Hepatocyte (in vitro differentiated cells): ENCODE measurements around the gene NDUFV2. TPM values are rescaled to one million over a fixed set of nuclear protein-coding genes. Genes with fewer than 3 reads are reported as not detected.

Experiments used
- DNase-seq: peaks from one replicate; pipeline ENCODE4 v3.0.0-alpha.2; 2016; ENCODE audit warnings: low spot score
- H2AFZ ChIP-seq: fragments of 200-600 bp; sonication (generic); 2 replicates; pipeline ENCODE4 v1.6.0; 2016; ENCODE audit warnings: antibody characterized with exemption, mild to moderate bottlenecking
- H3K27ac ChIP-seq: fragments of 200-600 bp; sonication (generic); 2 replicates; pipeline ENCODE4 v1.5.1; 2016; ENCODE audit warnings: mild to moderate bottlenecking
- H3K27me3 ChIP-seq: fragments of 200-600 bp; sonication (generic); 2 replicates; pipeline ENCODE4 v1.6.1; 2016
- H3K36me3 ChIP-seq: fragments of 200-600 bp; sonication (generic); replicated peaks from 2 replicates; pipeline ENCODE4 v1.5.1; 2016; ENCODE audit warnings: low read depth; ENCODE audit not compliant: insufficient read depth
- H3K4me1 ChIP-seq: fragments of 200-600 bp; sonication (generic); 2 replicates; pipeline ENCODE4 v1.5.1; 2016; ENCODE audit warnings: mild to moderate bottlenecking, moderate library complexity; ENCODE audit not compliant: insufficient read depth
- H3K4me2 ChIP-seq: fragments of 200-600 bp; sonication (generic); 2 replicates; pipeline ENCODE4 v1.6.0; 2016
- H3K4me3 ChIP-seq: fragments of 200-600 bp; sonication (generic); 2 replicates; pipeline ENCODE4 v1.5.1; 2016; ENCODE audit warnings: mild to moderate bottlenecking
- H3K79me2 ChIP-seq: fragments of 200-600 bp; sonication (generic); 2 replicates; pipeline ENCODE4 v1.6.0; 2017; ENCODE audit warnings: mild to moderate bottlenecking
- H3K9me2 ChIP-seq: fragments of 200-600 bp; sonication (generic); replicated peaks from 2 replicates; pipeline ENCODE4 v1.6.0; 2017; ENCODE audit warnings: mild to moderate bottlenecking; ENCODE audit not compliant: insufficient read depth
- H3K9me3 ChIP-seq: fragments of 200-600 bp; sonication (generic); 2 replicates; pipeline ENCODE4 v1.5.1; 2016; ENCODE audit warnings: low read depth, mild to moderate bottlenecking
- H4K20me1 ChIP-seq: fragments of 200-600 bp; sonication (generic); 2 replicates; pipeline ENCODE4 v1.6.0; 2016; ENCODE audit warnings: mild to moderate bottlenecking; ENCODE audit not compliant: insufficient read depth, poor library complexity, severe bottlenecking
- EZH2 ChIP-seq: fragments of 200-600 bp; sonication (generic); IDR thresholded peaks from 2 replicates; pipeline ENCODE4 v1.6.1; 2016; ENCODE audit warnings: antibody characterized with exemption, mild to moderate bottlenecking, borderline replicate concordance
- EZH2phosphoT487 ChIP-seq: fragments of 200-600 bp; sonication (generic); IDR thresholded peaks from one replicate; pipeline ENCODE4 v1.6.1; 2018; ENCODE audit warnings: antibody characterized with exemption, mild to moderate bottlenecking, low read depth, moderate library complexity; ENCODE audit not compliant: unreplicated experiment, severe bottlenecking
- WGBS: methylation state at CpG from one replicate; pipeline ENCODE4 v1.1.6; 2016; ENCODE audit warnings: low lambda C conversion rate; ENCODE audit errors: missing lambda C conversion rate; 5-methylcytosine and 5-hydroxymethylcytosine counted together
- polyA plus RNA-seq: library from polyadenylated mRNA; unstranded; fragments of >200 nt; fragmentation: Nextera tagmentation; extraction: Ambion mirVana; gene quantifications from 2 replicates; pipeline ENCODE4 v1.2.1, GENCODE V29; 2016
- total RNA-seq: library from RNA; depleted of rRNA; stranded (reverse); fragments of >200 nt; gene quantifications from 2 replicates; pipeline ENCODE4 v1.2.3, GENCODE V29; 2014
- TF ChIP-seq, protein P1 (sequence below): fragments of 200-600 bp; sonication (generic); IDR thresholded peaks from 2 replicates; pipeline ENCODE4 v1.5.1; 2016; ENCODE audit warnings: antibody characterized with exemption, mild to moderate bottlenecking; ENCODE audit not compliant: poor library complexity

The NDUFV2 gene
- total and polyA plus RNA-seq, 2 experiments from 2014 or later: 178 to 238 TPM

DNA sequence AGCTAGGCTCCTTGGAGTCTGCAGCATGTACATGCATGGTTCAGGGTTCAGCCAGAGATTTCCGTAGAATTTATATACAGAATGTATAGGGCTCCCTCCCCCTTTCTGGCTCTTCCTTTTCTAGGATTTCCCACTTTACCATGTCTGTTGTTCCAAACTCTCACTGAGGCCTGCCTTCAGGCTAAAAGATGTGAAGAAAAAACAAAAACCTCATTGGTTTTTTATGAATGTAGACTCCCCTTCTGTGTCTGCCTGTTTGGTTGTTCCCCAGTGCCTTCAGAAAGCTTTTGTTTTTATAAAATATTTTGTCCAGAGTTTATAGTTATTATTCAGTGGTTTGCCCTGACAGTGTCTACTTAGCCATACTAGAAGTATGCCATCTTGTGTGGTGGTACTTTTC, 3.6 kb downstream of the NDUFV2 start:
- H3K4me1 ChIP-seq: peaks cover 61% of the 10 kb centered on the region
- no peaks in the 10 kb centered on the region for H3K36me3 ChIP-seq
- H3K4me3 ChIP-seq: peak overlapping the region; percentile 7
- TF ChIP-seq EZH2 (no peak), EZH2phosphoT487 (no peak)
- TF ChIP-seq, protein P1, sequence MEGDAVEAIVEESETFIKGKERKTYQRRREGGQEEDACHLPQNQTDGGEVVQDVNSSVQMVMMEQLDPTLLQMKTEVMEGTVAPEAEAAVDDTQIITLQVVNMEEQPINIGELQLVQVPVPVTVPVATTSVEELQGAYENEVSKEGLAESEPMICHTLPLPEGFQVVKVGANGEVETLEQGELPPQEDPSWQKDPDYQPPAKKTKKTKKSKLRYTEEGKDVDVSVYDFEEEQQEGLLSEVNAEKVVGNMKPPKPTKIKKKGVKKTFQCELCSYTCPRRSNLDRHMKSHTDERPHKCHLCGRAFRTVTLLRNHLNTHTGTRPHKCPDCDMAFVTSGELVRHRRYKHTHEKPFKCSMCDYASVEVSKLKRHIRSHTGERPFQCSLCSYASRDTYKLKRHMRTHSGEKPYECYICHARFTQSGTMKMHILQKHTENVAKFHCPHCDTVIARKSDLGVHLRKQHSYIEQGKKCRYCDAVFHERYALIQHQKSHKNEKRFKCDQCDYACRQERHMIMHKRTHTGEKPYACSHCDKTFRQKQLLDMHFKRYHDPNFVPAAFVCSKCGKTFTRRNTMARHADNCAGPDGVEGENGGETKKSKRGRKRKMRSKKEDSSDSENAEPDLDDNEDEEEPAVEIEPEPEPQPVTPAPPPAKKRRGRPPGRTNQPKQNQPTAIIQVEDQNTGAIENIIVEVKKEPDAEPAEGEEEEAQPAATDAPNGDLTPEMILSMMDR: no peak
- H4K20me1 ChIP-seq: peaks cover 76% of the 10 kb centered on the region
- H3K4me2 ChIP-seq: peak overlapping the region; percentile 84
- 45% methylated on average over 1 of the region's 1 CpG for WGBS
- H2AFZ ChIP-seq: no peak overlapping the region
- peaks cover 84% of the 10 kb centered on the region for H3K79me2 ChIP-seq
- no peaks in the 10 kb centered on the region for H3K9me2 ChIP-seq
- DNase-seq: no peak
- H3K27me3 ChIP-seq: no peaks in the 10 kb centered on the region
- peak overlapping the region; percentile 31 for H3K27ac ChIP-seq
- H3K9me3 ChIP-seq: no peaks in the 10 kb centered on the region

DNA sequence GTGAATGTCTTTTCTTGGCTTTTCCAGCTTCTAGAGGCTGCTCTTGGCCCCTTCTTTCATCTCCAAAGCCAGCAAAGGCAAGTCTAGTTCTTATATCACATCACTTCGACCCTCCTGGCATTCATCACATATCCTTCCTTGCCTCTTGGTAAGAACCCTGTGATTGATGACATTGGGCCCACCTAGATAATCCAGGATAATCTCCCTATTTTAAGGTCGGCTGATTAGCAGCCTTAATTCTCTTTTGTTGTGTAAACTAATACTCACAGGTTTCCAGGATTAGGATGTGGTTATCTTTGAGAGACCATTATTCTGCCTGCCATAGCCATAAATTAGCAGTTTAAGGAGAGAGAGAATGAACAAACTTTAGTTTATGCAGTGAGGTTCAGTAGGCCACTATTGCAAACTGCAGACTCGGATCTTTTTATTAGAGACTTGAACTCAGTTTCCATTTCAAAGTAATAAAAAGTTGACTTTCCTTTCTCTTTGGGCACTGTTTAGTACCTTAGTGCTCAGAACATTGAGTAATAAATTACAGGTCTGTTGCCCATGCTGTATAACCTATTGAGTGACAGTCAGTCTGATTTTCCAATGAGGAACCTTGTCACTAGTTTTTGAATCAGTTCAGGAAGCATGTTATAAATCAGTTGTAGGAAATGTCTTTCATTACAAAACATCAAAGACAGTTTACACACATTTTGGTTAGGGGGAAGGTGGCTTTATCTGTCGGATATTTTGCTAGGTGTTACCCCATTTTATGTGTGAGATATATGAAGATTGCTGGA, 4.5 kb downstream of the NDUFV2 start:
- no peaks in the 10 kb centered on the region for H3K27me3 ChIP-seq
- WGBS: 35% methylated on average over 4 of the region's 4 CpGs

DNA sequence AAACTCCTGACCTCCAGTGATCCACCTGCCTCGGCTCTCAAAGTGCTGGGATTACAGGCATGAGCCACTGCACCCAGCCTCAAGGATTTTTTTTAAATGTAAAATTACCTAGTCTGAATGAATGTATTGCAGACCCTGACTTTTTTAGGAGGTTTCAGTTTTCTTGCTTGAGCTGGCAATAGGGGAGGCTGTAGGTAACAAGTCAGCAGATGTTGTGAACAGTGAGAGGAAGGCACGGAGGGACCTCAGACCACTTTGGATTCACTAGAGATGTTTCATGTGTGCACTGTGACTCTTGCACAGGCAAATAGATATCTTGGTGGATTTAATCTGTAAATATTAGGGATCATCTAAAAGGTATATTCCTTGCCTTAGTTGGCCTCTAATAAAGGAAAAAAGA, 6.4 kb downstream of the NDUFV2 start:
- Histone ChIP-seq H2AFZ (no peak overlapping the region), H3K79me2 (peaks cover 100% of the 10 kb centered on the region), H3K27ac (peak overlapping the region; percentile 54), H4K20me1 (peaks cover 98% of the 10 kb centered on the region), H3K4me1 (peaks cover 58% of the 10 kb centered on the region), H3K9me3 (no peaks in the 10 kb centered on the region), H3K4me2 (peak overlapping the region; percentile 30), H3K27me3 (no peaks in the 10 kb centered on the region), H3K4me3 (no peak overlapping the region), H3K36me3 (no peaks in the 10 kb centered on the region), H3K9me2 (no peaks in the 10 kb centered on the region)
- 80% methylated on average over 2 of the region's 2 CpGs for WGBS
- no peak for DNase-seq
- TF ChIP-seq EZH2phosphoT487 (no peak), EZH2 (no peak)
- TF ChIP-seq, protein P1: no peak

More for the DNA sequence above, 4.5 kb downstream of the NDUFV2 start:
- no peak for TF ChIP-seq EZH2
- TF ChIP-seq, protein P1: no peak
- no peak for TF ChIP-seq EZH2phosphoT487
- Histone ChIP-seq H3K4me1 (peaks cover 61% of the 10 kb centered on the region), H2AFZ (no peak overlapping the region), H3K79me2 (peaks cover 93% of the 10 kb centered on the region), H3K36me3 (no peaks in the 10 kb centered on the region), H4K20me1 (peaks cover 83% of the 10 kb centered on the region), H3K4me2 (peak overlapping the region; percentile 84), H3K27ac (peak overlapping the region; percentile 31), H3K4me3 (no peak overlapping the region), H3K9me2 (no peaks in the 10 kb centered on the region), H3K9me3 (no peaks in the 10 kb centered on the region)
- no peak for DNase-seq
